HepG2 (cell line): ENCODE data around the gene NR2F1-AS1. TPM values are rescaled to one million over a fixed set of nuclear protein-coding genes. Genes with fewer than 3 reads are reported as not detected.

Source experiments
- ATAC-seq: fragments of 200-7000 bp; cut with Tn5 transposase; 3 replicates; pipeline ENCODE4 v1.9.1; 2020; ENCODE audit warnings: mild to moderate bottlenecking, moderate library complexity
- BruUV-seq: library from RNA; stranded (reverse); fragments of 400-500 nt; replicated peaks from 2 replicates; lab custom pipeline; 2021; lab: Mats Ljungman, UMichigan
- CTCF ChIA-PET: fragments of 300-600 bp; formaldehyde crosslinking; extraction: SDS; loops from one replicate; lab custom pipeline; 2021; ENCODE audit warnings: low total read pairs, inconsistent platforms, low intra/inter-chr PET ratio; lab: Yijun Ruan, JAX
- POLR2A ChIA-PET: fragments of 350-600 bp; sonication (Branson Sonifier 250); formaldehyde crosslinking; loops from one replicate; lab custom pipeline; 2020; ENCODE audit warnings: antibody characterized with exemption, inconsistent platforms; lab: Yijun Ruan, JAX
- DNase-seq: peaks from one replicate; pipeline ENCODE4 v3.0.0-alpha.2; 2015; ENCODE audit warnings: low spot score
- FAIRE-seq: peaks from 3 replicates; lab custom pipeline; 2011; peaks lifted over from hg19 to GRCh38; lab: Jason Lieb, UNC
- H2AFZ ChIP-seq: one replicate; pipeline ENCODE4 v1.6.1; 2011; ENCODE audit warnings: low read length, inconsistent platforms
- H3K27ac ChIP-seq: fragments of 300-600 bp; 3 replicates; pipeline ENCODE4 v1.8.0; 2011; ENCODE audit warnings: mixed run types, mild to moderate bottlenecking, mixed read lengths, low read length, inconsistent platforms; ENCODE audit not compliant: insufficient read depth; ENCODE audit errors: extremely low read length
- H3K27me3 ChIP-seq, 2 experiments: fragments of 200-600 bp in 1 of 2; 2 replicates in 1 of 2; 3 replicates in 1 of 2; pipeline versions ENCODE4 v1.6.0 to v1.8.0; 2011; ENCODE audit warnings: low read length in 2 of 2, mild to moderate bottlenecking in 2 of 2, moderate library complexity in 2 of 2, inconsistent platforms in 1 of 2; ENCODE audit not compliant: insufficient read depth in 2 of 2, control insufficient read depth in 1 of 2
- H3K36me3 ChIP-seq, 2 experiments: fragments of 200-600 bp in 1 of 2; replicated peaks in 1 of 2; 2 replicates in 1 of 2; 3 replicates in 1 of 2; pipeline versions ENCODE4 v1.5.1 to v1.8.0; 2011; ENCODE audit warnings: low read length in 2 of 2, inconsistent platforms in 1 of 2; ENCODE audit not compliant: insufficient read depth in 2 of 2, control insufficient read depth in 1 of 2
- H3K4me1 ChIP-seq: 2 replicates; pipeline ENCODE4 v1.5.1; 2012; ENCODE audit warnings: low read length, inconsistent platforms; ENCODE audit not compliant: insufficient read depth
- H3K4me2 ChIP-seq: 2 replicates; pipeline ENCODE4 v1.6.0; 2011; ENCODE audit warnings: low read depth, low read length, inconsistent platforms
- H3K4me3 ChIP-seq, 3 experiments: fragments of 200-600 bp in 1 of 3; sonication (generic), shearing (Covaris generic) in 1 of 3; replicated peaks in 1 of 3; 2 replicates each; pipeline ENCODE4 v1.5.1; 2011 to 2016; ENCODE audit warnings: low read length in 3 of 3, inconsistent platforms in 2 of 3, low read depth in 2 of 3, mild to moderate bottlenecking in 2 of 3, control low read depth in 1 of 3, mixed read lengths in 1 of 3; ENCODE audit not compliant: insufficient read depth in 1 of 3
- H3K79me2 ChIP-seq: one replicate; pipeline ENCODE4 v1.6.1; 2011; ENCODE audit warnings: low read length, inconsistent platforms; ENCODE audit not compliant: insufficient read depth
- H3K9ac ChIP-seq: 2 replicates; pipeline ENCODE4 v1.6.0; 2011; ENCODE audit warnings: mild to moderate bottlenecking, low read depth, low read length, inconsistent platforms; ENCODE audit not compliant: insufficient read depth
- H3K9me3 ChIP-seq: 2 replicates; pipeline ENCODE4 v1.5.1; 2012; ENCODE audit warnings: mild to moderate bottlenecking, low read length
- H4K20me1 ChIP-seq: 2 replicates; pipeline ENCODE4 v1.6.0; 2011; ENCODE audit warnings: inconsistent platforms, mild to moderate bottlenecking, low read length, moderate library complexity; ENCODE audit not compliant: insufficient read depth
- CEBPB ChIP-seq: IDR thresholded peaks from 2 replicates; pipeline ENCODE4 v1.6.1; 2011; ENCODE audit warnings: low read depth, low read length, improper control_type of control experiment, borderline replicate concordance
- CEBPG ChIP-seq: IDR thresholded peaks from 2 replicates; pipeline ENCODE4 v1.6.1; 2016
- DDIT3 ChIP-seq: sonication (generic); formaldehyde crosslinking; IDR thresholded peaks from 2 replicates; pipeline ENCODE4 v1.4.0; 2020; ENCODE audit warnings: mild to moderate bottlenecking, missing genetic modification reagents
- HNF1B ChIP-seq: sonication (generic); formaldehyde crosslinking; IDR thresholded peaks from 2 replicates; pipeline ENCODE4 v1.5.1; 2020; ENCODE audit warnings: mild to moderate bottlenecking, moderate library complexity, missing genetic modification reagents
- NR2C2 ChIP-seq: sonication (generic); formaldehyde crosslinking; IDR thresholded peaks from 2 replicates; pipeline ENCODE4 v1.4.0; 2020; ENCODE audit warnings: missing genetic modification reagents, mild to moderate bottlenecking, moderate library complexity, borderline replicate concordance
- NR2F6 ChIP-seq, 2 experiments: IDR thresholded peaks; 2 replicates each; pipeline ENCODE4 v1.6.1; 2016; ENCODE audit warnings: antibody characterized with exemption in 1 of 2, mild to moderate bottlenecking in 1 of 2
- RBM22 ChIP-seq: fragments of 200-400 bp; formaldehyde crosslinking; optimal IDR thresholded peaks from 2 replicates; pipeline ENCODE3; 2017; ENCODE audit warnings: mild to moderate bottlenecking, low read length, moderate library complexity
- USF2 ChIP-seq, 2 experiments: sonication (generic) in 1 of 2; formaldehyde crosslinking in 1 of 2; IDR thresholded peaks; 2 replicates each; pipeline versions ENCODE4 v1.5.1 to v1.6.1; 2011 to 2020; ENCODE audit warnings: borderline replicate concordance in 1 of 2, low read depth in 1 of 2, low read length in 1 of 2, mild to moderate bottlenecking in 1 of 2, missing genetic modification reagents in 1 of 2, moderate library complexity in 1 of 2
- ZBED4 ChIP-seq: sonication (generic); formaldehyde crosslinking; IDR thresholded peaks from 2 replicates; pipeline ENCODE4 v1.4.0; 2020; ENCODE audit warnings: missing genetic modification reagents, borderline replicate concordance
- ZFX ChIP-seq: sonication (generic); formaldehyde crosslinking; IDR thresholded peaks from 2 replicates; pipeline ENCODE4 v1.4.0; 2020; ENCODE audit warnings: mild to moderate bottlenecking, low read depth, missing genetic modification reagents, moderate library complexity
- ZFY ChIP-seq: sonication (generic); formaldehyde crosslinking; IDR thresholded peaks from 2 replicates; pipeline ENCODE4 v1.4.0; 2020; ENCODE audit warnings: missing genetic modification reagents
- ZMYM4 ChIP-seq: sonication (generic); formaldehyde crosslinking; IDR thresholded peaks from 2 replicates; pipeline ENCODE4 v1.8.1; 2023; ENCODE audit warnings: mild to moderate bottlenecking, missing genetic modification reagents
- ZNF598 ChIP-seq: sonication (generic); formaldehyde crosslinking; IDR thresholded peaks from 2 replicates; pipeline ENCODE4 v1.5.1; 2020; ENCODE audit warnings: mild to moderate bottlenecking, missing genetic modification reagents, borderline replicate concordance
- WGBS: methylation state at CpG from one replicate; pipeline ENCODE4 v1.1.6; 2017; ENCODE audit warnings: low lambda C conversion rate; 5-methylcytosine and 5-hydroxymethylcytosine counted together
- in situ Hi-C: cut with HindIII; loops from 2 replicates; pipeline ENCODE4 v1.10.0; 2017; ENCODE audit warnings: low pct_unique_long_range_greater_than_20kb; ENCODE audit not compliant: extremely low pct_ligation_motif_present
- intact Hi-C: fragments of 100-400 bp; cut with micrococcal nuclease; formaldehyde crosslinking; loops from one replicate; pipeline ENCODE4 v1.10.0; 2022; ENCODE audit not compliant: unreplicated experiment
- polyA plus RNA-seq, 8 experiments: library from polyadenylated mRNA; depleted of rRNA in 3 of 8; stranded (reverse) in 7 of 8; unstranded in 1 of 8; fragments of >200 nt; fragmentation: Illumina TruSeq in 4 of 8; extraction: Trizol in 4 of 8; gene quantifications; 2 replicates each; pipeline versions ENCODE4 v1.2.1 to v1.2.3, GENCODE V29; 2011 to 2016; ENCODE audit warnings: low read depth in 4 of 8, missing spikeins in 1 of 8, mixed read lengths in 1 of 8; ENCODE audit not compliant: insufficient read depth in 1 of 8
- total RNA-seq, 5 experiments: library from RNA; depleted of rRNA; stranded (reverse); fragments of >200 nt; fragmentation: Illumina TruSeq; extraction: Trizol; gene quantifications; 2 replicates each; pipeline ENCODE4 v1.2.3, GENCODE V29; 2016; ENCODE audit warnings: low read depth in 1 of 5

The NR2F1-AS1 gene
- total and polyA plus RNA-seq, 2 of the 13 experiments (the other 11 are each of a cell fraction or from before 2014, with no cell fraction given), result 2.8 TPM

DNA sequence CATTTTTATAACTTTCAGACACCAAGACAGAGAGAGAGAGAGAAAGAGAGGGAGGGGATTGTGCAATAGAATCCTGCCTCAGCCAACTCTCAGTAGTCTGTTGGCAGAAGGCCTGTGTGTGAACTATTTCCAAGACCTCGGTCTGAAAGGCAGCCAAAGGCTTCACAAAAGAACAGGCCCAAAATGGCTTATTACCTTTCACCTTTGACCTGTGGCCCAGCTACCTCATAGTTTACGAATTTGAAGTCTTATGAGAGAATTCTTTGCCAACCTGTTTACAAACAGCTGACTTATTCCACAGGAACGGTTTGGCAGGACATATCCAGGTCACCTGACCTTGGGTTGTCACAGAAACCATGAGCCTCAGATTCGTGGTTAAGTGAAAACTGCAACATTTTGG lies 48.6 kb downstream of the NR2F1-AS1 start:
- intact Hi-C loops, result no loop called here
- WGBS, result 5% methylated on average over 4 of the region's 4 CpGs
- H3K4me3 ChIP-seq, result no peak overlapping the region
- DNase-seq (peak; percentile 2), FAIRE-seq (no peak), ATAC-seq (peak; percentile 59)
- TF ChIP-seq CEBPG (CRISPR knock-in tag) (peak; percentile 88), USF2 (IDR thresholded peaks at IDR 0.05; ENCODE audit: low read depth, low read length) (no peak), USF2 (CRISPR knock-in tag; IDR thresholded peaks at IDR 0.05; ENCODE audit: borderline replicate concordance) (peak; percentile 34; the same call in 1 of the 2 replicates), NR2F6 (IDR thresholded peaks at IDR 0.05) (0 out of 2 replicates have a peak, but pooled peaks have one; percentile 20), NR2F6 (CRISPR knock-in tag; IDR thresholded peaks at IDR 0.05) (no peak), DDIT3 (CRISPR knock-in tag) (no peak), ZNF598 (CRISPR knock-in tag) (no peak), ZFY (peak; percentile 39; the same call in 1 of the 2 replicates), CEBPB (peak; percentile 92), RBM22 (no peak), ZBED4 (CRISPR knock-in tag) (no peak), ZFX (CRISPR knock-in tag) (peak; percentile 38; the same call in 1 of the 2 replicates), HNF1B (no peak), ZMYM4 (CRISPR knock-in tag) (0 out of 2 replicates have a peak, but pooled peaks have one; percentile 27), NR2C2 (peak; percentile 89)
- no peaks in the 10 kb centered on the region for H3K79me2 ChIP-seq
- no peaks in the 10 kb centered on the region for H3K9me3 ChIP-seq
- no peak overlapping the region for H3K9ac ChIP-seq
- no peaks in the 10 kb centered on the region for H4K20me1 ChIP-seq
- in situ Hi-C loops, result no loop called here
- H3K4me2 ChIP-seq, result peak overlapping the region; percentile 44
- CTCF ChIA-PET, result no interaction called here
- no peaks in the 10 kb centered on the region for H3K36me3 ChIP-seq
- POLR2A ChIA-PET, result no interaction called here
- BruUV-seq, result no TSS peak
- no peaks in the 10 kb centered on the region for H3K4me1 ChIP-seq
- peak overlapping the region; percentile 58 for H2AFZ ChIP-seq
- H3K27ac ChIP-seq, result no peak overlapping the region
- no peaks in the 10 kb centered on the region; a peak in 1 of 5 replicates for H3K27me3 ChIP-seq
